ENCODE measurements around the gene IL23R. TPM values are rescaled to one million over a fixed set of nuclear protein-coding genes. Genes with fewer than 3 reads are reported as not detected.

Gene IL23R
- total RNA-seq, 1 donor = not detected

DNA sequence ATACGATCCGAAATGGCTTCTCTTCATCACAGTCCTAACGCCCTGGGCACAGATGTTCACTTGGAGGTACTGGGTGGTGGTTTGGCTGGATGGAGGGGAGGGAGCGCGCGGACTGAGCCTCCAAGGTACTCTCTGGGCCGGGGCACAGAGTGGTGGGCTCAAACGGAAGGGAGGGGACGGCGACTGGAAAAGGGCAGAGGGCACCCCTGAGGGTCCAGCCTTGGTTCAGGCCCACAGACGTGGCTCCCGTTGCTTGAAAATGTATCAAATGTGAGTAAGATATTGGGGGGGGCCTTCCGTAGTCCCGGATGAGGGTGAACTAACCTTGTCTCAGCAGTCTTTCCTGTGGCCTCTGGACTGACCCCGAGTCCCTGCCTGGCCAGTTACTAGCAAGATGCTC lies 141.9 kb downstream of the IL23R start:
- TF ChIP-seq, protein P1, sequence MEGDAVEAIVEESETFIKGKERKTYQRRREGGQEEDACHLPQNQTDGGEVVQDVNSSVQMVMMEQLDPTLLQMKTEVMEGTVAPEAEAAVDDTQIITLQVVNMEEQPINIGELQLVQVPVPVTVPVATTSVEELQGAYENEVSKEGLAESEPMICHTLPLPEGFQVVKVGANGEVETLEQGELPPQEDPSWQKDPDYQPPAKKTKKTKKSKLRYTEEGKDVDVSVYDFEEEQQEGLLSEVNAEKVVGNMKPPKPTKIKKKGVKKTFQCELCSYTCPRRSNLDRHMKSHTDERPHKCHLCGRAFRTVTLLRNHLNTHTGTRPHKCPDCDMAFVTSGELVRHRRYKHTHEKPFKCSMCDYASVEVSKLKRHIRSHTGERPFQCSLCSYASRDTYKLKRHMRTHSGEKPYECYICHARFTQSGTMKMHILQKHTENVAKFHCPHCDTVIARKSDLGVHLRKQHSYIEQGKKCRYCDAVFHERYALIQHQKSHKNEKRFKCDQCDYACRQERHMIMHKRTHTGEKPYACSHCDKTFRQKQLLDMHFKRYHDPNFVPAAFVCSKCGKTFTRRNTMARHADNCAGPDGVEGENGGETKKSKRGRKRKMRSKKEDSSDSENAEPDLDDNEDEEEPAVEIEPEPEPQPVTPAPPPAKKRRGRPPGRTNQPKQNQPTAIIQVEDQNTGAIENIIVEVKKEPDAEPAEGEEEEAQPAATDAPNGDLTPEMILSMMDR (IDR thresholded peaks at IDR 0.05; ENCODE audit: insufficient read depth, low read length) = no peak
- DNase-seq (ENCODE audit: low read depth) = no peak
- no peak overlapping the region for H3K4me3 ChIP-seq (ENCODE audit: low read depth, low read length)

Small RNAs within 50 kb of the gene (small RNA-seq; reads per million reads assigned to genes)
- gene RNU4ATAC4P (not detected), gene RNU6-586P (not detected)

Other genes with a start within 250 kb of the IL23R start
- 3.6 and 11.4 TPM in 2 replicates for gene DNAI4, start 241.6 kb upstream of the IL23R start, total RNA-seq (ENCODE audit: low replicate concordance)
- 62.2 and 114 TPM in 2 replicates for gene MIER1, start 241.5 kb upstream of the IL23R start, total RNA-seq (ENCODE audit: low replicate concordance)
- gene SLC35D1, start 112.3 kb upstream of the IL23R start, total RNA-seq (ENCODE audit: low replicate concordance) = 8.7 and 12.6 TPM in 2 replicates
- gene C1orf141, start 31.5 kb upstream of the IL23R start, total RNA-seq (ENCODE audit: low replicate concordance) = 0.65 TPM in 1 of 2 replicates, not detected in the other
- gene IL12RB2, start 141.4 kb downstream of the IL23R start, total RNA-seq (ENCODE audit: low replicate concordance) = not detected in 2 replicates

All from fibroblast of the aortic adventitia (primary cell).